Measurements from ENCODE around the gene NDUFS3.

- TF ChIP-seq CTCF (IDR thresholded peaks at IDR 0.05; ENCODE audit: poor library complexity) = no peak
- TF ChIP-seq EZH2 (IDR thresholded peaks at IDR 0.05; ENCODE audit: borderline replicate concordance) = no peak
Measured at GRCh38 chr11:47587039-47587716, 8.3 kb downstream of the NDUFS3 start.

All from hepatocyte (in vitro differentiated cells).